GM12865 (cell line): ENCODE data around the gene TTC9B.

Experiments used
- DNase-seq: peaks from one replicate; pipeline ENCODE4 v3.0.0; 2010; ENCODE audit warnings: low read depth
- H3K4me3 ChIP-seq: 2 replicates; pipeline ENCODE4 v1.5.1; 2011; ENCODE audit warnings: mild to moderate bottlenecking, low read depth, low read length, control low read depth
- CTCF ChIP-seq: IDR thresholded peaks from 2 replicates; pipeline ENCODE4 v1.5.1; 2011; ENCODE audit warnings: low read length, control low read depth, low read depth, inconsistent platforms; ENCODE audit not compliant: insufficient read depth; ENCODE audit errors: missing control alignments

TTC9B gene

GRCh38 chr19:40213882-40214570 is 4.2 kb downstream of the TTC9B start:
- no peak for TF ChIP-seq CTCF
- no peak overlapping the region for H3K4me3 ChIP-seq
- no peak for DNase-seq

GRCh38 chr19:40213251-40213829 is 4.8 kb downstream of the TTC9B start:
- DNase-seq = no peak
- no peak overlapping the region for H3K4me3 ChIP-seq
- no peak for TF ChIP-seq CTCF

- TF ChIP-seq CTCF = no peak
- H3K4me3 ChIP-seq = no peak overlapping the region
- DNase-seq = no peak
Measured at GRCh38 chr19:40210889-40211288, 7.3 kb downstream of the TTC9B start.

- no peak overlapping the region for H3K4me3 ChIP-seq
- TF ChIP-seq CTCF = no peak
- DNase-seq = no peak
Measured at GRCh38 chr19:40208602-40209001, 9.6 kb downstream of the TTC9B start.

GRCh38 chr19:40205760-40206159 is 12.4 kb downstream of the TTC9B start:
- no peak for TF ChIP-seq CTCF
- H3K4me3 ChIP-seq = no peak overlapping the region
- DNase-seq = no peak

GRCh38 chr19:40204381-40204780 is 13.8 kb downstream of the TTC9B start:
- DNase-seq = no peak
- no peak for TF ChIP-seq CTCF
- H3K4me3 ChIP-seq = no peak overlapping the region
